CD4-positive, alpha-beta T cell (primary cell): ENCODE measurements around the gene SCNN1G. TPM values are rescaled to one million over a fixed set of nuclear protein-coding genes. Genes with fewer than 3 reads are reported as not detected.
A peak's percentile ranks its signal among the peaks of the same experiment; 100 is the strongest.

Source experiments
- ATAC-seq: fragments of 200-7000 bp; cut with Tn5 transposase; one replicate; pipeline ENCODE4 v1.10.0; 2022; ENCODE audit warnings: mild to moderate bottlenecking; ENCODE audit not compliant: poor library complexity
- CTCF ChIA-PET: fragments of 350-600 bp; sonication (Branson Sonifier 250); formaldehyde crosslinking; loops from one replicate; lab custom pipeline; 2021; ENCODE audit warnings: antibody characterized with exemption, inconsistent platforms; lab: Charles Lee
- POLR2A ChIA-PET: fragments of 350-600 bp; sonication (Branson Sonifier 250); formaldehyde crosslinking; loops from one replicate; lab custom pipeline; 2021; ENCODE audit warnings: antibody characterized with exemption, inconsistent platforms; lab: Charles Lee
- DNase-seq, 14 experiments: peaks; one replicate each; pipeline ENCODE4 v3.0.0-alpha.2; 2013 to 2020; ENCODE audit warnings: mixed read lengths in 2 of 14
- H3K27ac ChIP-seq, 2 donors: one replicate each; pipeline versions ENCODE4 v1.5.1 to v1.7.0; 2013; ENCODE audit warnings: low read length in 2 of 2, low read depth in 1 of 2, mild to moderate bottlenecking in 1 of 2
- H3K27me3 ChIP-seq, 2 experiments: 1 replicate in 1 of 2; 2 replicates in 1 of 2; pipeline versions ENCODE4 v1.6.1 to v1.7.0; 2013; ENCODE audit warnings: low read length in 2 of 2, control low read depth in 1 of 2, mild to moderate bottlenecking in 1 of 2, moderate library complexity in 1 of 2; ENCODE audit not compliant: insufficient read depth in 2 of 2, control insufficient read depth in 1 of 2
- H3K36me3 ChIP-seq: one replicate; pipeline ENCODE4 v1.6.1; 2013; ENCODE audit warnings: low read length, control low read depth; ENCODE audit not compliant: insufficient read depth
- H3K4me1 ChIP-seq: one replicate; pipeline ENCODE4 v1.6.1; 2013; ENCODE audit warnings: low read length, control low read depth; ENCODE audit not compliant: insufficient read depth
- H3K4me3 ChIP-seq: one replicate; pipeline ENCODE4 v1.5.1; 2013; ENCODE audit warnings: mild to moderate bottlenecking, low read length, moderate library complexity
- H3K9me3 ChIP-seq, 2 experiments: 1 replicate in 1 of 2; 2 replicates in 1 of 2; pipeline versions ENCODE4 v1.6.1 to v1.7.0; 2013; ENCODE audit warnings: low read length in 2 of 2, mild to moderate bottlenecking in 2 of 2, control low read depth in 1 of 2, moderate library complexity in 1 of 2; ENCODE audit not compliant: control insufficient read depth in 1 of 2, insufficient read depth in 1 of 2
- H3K27ac Mint-ChIP-seq: one replicate; pipeline ENCODE4 v1.8.0; 2020; ENCODE audit warnings: mixed read lengths
- H3K27me3 Mint-ChIP-seq: one replicate; pipeline ENCODE4 v1.8.0; 2021; ENCODE audit warnings: mixed read lengths
- H3K36me3 Mint-ChIP-seq: one replicate; pipeline ENCODE4 v1.8.0; 2021; ENCODE audit warnings: low read depth, mixed read lengths
- H3K4me1 Mint-ChIP-seq: one replicate; pipeline ENCODE4 v1.8.0; 2021; ENCODE audit warnings: low read depth, mixed read lengths
- H3K4me3 Mint-ChIP-seq: one replicate; pipeline ENCODE4 v1.8.0; 2020; ENCODE audit warnings: mild to moderate bottlenecking, mixed read lengths
- H3K9me3 Mint-ChIP-seq: one replicate; pipeline ENCODE4 v1.8.0; 2020; ENCODE audit warnings: mixed read lengths
- intact Hi-C, 2 experiments: fragments of 100-400 bp; cut with DNase I in 1 of 2; cut with micrococcal nuclease in 1 of 2; formaldehyde crosslinking; loops; one replicate each; pipeline versions ENCODE4 v1.15.1 to v1.9.0; 2023 to 2025; cut with DNase I, micrococcal nuclease
- total RNA-seq, 174 experiments: library from RNA in 2 of 174; stranded (reverse) in 2 of 174; gene quantifications; one replicate each; pipeline ENCODE4 v1.2.3 and lab custom pipeline; 2021 to 2026
- TF ChIP-seq, protein P1 (sequence below): fragments of 200-600 bp; IDR thresholded peaks from one replicate; pipeline ENCODE4 v1.8.0; 2022; ENCODE audit warnings: antibody characterized with exemption, mild to moderate bottlenecking

SCNN1G gene
- total RNA-seq, 2 experiments from 2014 or later, result not detected

DNA sequence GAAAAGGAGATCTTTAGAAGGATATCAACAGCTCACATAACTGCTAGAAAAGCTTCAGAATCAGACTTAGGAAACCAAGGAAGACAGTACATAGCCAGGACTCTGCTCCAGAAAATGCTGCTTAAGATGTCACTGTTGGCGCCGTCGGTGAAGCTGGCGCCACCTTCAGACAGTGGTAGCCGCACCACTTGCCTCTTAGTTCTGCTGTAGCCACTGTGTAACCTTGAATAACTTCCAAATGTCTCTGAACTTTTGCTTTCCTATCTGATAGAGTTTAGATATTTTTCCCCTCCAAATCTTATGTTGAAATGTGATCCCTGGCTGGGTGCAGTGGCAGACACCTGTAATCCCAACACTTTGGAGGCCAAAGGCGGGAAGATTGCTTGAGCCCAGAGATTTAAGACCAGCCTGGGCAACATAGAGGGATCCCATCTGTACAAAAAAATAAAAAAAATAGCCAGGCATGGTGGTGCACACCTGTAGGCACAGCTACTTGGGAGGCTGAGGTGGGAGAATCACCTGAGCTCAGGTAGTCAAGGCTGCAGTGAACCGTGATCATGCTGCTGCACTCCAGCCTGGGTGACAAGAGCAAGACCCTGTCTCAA is 27.0 kb upstream of the SCNN1G start:
- no peaks in the 10 kb centered on the region for H3K36me3 Mint-ChIP-seq
- intact Hi-C loops, result no loop called here
- ChIA-PET CTCF (no interaction called here), POLR2A (no interaction called here)
- H3K27ac ChIP-seq, result no peak overlapping the region
- H3K4me3 ChIP-seq, result no peak overlapping the region
- no peak overlapping the region for H3K4me3 Mint-ChIP-seq
- peaks cover 46% of the 10 kb centered on the region for H3K27me3 Mint-ChIP-seq
- H3K27me3 ChIP-seq, result peaks cover 0 to 4% of the 10 kb centered on the region in 2 experiments
- DNase-seq (peak in 2 of 14 experiments; percentile 12 to 16), ATAC-seq (no peak)
- no peaks in the 10 kb centered on the region for H3K9me3 Mint-ChIP-seq
- no peaks in the 10 kb centered on the region for H3K9me3 ChIP-seq
- H3K27ac Mint-ChIP-seq, result no peak overlapping the region
- peaks cover 6% of the 10 kb centered on the region for H3K4me1 ChIP-seq
- TF ChIP-seq, protein P1, sequence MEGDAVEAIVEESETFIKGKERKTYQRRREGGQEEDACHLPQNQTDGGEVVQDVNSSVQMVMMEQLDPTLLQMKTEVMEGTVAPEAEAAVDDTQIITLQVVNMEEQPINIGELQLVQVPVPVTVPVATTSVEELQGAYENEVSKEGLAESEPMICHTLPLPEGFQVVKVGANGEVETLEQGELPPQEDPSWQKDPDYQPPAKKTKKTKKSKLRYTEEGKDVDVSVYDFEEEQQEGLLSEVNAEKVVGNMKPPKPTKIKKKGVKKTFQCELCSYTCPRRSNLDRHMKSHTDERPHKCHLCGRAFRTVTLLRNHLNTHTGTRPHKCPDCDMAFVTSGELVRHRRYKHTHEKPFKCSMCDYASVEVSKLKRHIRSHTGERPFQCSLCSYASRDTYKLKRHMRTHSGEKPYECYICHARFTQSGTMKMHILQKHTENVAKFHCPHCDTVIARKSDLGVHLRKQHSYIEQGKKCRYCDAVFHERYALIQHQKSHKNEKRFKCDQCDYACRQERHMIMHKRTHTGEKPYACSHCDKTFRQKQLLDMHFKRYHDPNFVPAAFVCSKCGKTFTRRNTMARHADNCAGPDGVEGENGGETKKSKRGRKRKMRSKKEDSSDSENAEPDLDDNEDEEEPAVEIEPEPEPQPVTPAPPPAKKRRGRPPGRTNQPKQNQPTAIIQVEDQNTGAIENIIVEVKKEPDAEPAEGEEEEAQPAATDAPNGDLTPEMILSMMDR, result no peak
- peaks cover 5% of the 10 kb centered on the region for H3K4me1 Mint-ChIP-seq
- no peaks in the 10 kb centered on the region for H3K36me3 ChIP-seq

DNA sequence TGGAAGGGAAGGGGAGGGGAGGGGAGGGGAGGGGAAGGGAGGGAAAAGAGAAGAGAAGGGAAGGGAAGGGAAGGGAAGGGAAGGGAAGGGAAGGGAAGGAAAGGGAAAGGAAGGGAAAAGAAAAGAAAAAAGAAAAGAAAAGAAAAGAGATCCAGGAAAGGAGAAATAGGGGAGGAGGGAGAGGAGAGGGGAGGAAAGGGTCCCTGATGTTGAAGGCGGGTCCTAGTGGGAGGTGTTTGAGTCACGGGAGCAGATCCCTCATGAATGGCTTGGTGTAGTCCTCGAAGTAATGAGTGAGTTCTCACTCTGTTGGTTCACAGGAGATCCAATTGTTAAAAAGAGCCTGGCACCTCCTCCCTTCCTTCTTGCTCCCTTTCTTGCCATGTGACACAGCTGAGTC is 26.4 kb upstream of the SCNN1G start:
- Mint-ChIP-seq H3K27me3 (peaks cover 48% of the 10 kb centered on the region), H3K36me3 (no peaks in the 10 kb centered on the region), H3K9me3 (no peaks in the 10 kb centered on the region), H3K27ac (no peak overlapping the region), H3K4me3 (no peak overlapping the region), H3K4me1 (peaks cover 5% of the 10 kb centered on the region)
- intact Hi-C loops, result no loop called here
- ChIA-PET CTCF (no interaction called here), POLR2A (no interaction called here)
- Histone ChIP-seq H3K36me3 (no peaks in the 10 kb centered on the region), H3K9me3 (no peaks in the 10 kb centered on the region), H3K4me1 (peaks cover 6% of the 10 kb centered on the region), H3K4me3 (no peak overlapping the region), H3K27ac (no peak overlapping the region), H3K27me3 (peaks cover 0 to 4% of the 10 kb centered on the region in 2 experiments)
- TF ChIP-seq, protein P1, result no peak
- DNase-seq, result no peak
- no peak for ATAC-seq

DNA sequence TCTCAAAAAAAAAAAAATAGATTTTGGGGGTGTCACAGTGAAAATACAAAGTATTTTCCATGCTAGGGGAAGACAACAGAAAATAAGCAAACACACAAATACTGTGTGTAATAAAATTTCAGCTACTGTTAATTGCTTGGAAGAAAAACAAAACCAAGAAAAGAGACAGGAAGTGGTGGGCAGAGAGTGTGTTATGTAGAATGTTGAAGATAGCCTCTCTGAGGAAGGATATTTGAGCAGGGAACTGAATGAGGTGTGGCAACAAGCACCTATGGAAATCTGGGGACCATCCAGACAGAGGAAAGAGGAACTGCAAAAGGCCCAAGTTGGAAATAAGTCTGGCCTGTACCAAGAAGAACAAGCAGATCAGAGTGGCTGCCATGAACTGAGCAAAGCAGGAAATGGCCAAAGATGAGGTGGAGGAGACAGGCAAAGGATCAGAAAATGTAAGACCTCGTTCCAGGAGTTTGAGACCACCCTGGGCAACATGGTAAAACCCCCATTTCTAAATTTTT is 25.5 kb upstream of the SCNN1G start:
- POLR2A ChIA-PET, result no interaction called here

More for the DNA sequence above, 25.5 kb upstream of the SCNN1G start:
- DNase-seq, result no peak
- H3K4me3 Mint-ChIP-seq, result no peak overlapping the region
- no peaks in the 10 kb centered on the region for H3K9me3 ChIP-seq
- no peak overlapping the region for H3K27ac Mint-ChIP-seq
- CTCF ChIA-PET, result no interaction called here
- intact Hi-C loops, result no loop called here
- TF ChIP-seq, protein P1, result no peak
- no peak overlapping the region for H3K27ac ChIP-seq
- H3K9me3 Mint-ChIP-seq, result no peaks in the 10 kb centered on the region
- H3K36me3 Mint-ChIP-seq, result no peaks in the 10 kb centered on the region
- H3K27me3 Mint-ChIP-seq, result peaks cover 49% of the 10 kb centered on the region
- H3K4me1 ChIP-seq, result peaks cover 6% of the 10 kb centered on the region
- H3K4me3 ChIP-seq, result no peak overlapping the region
- peaks cover 0 to 7% of the 10 kb centered on the region in 2 experiments for H3K27me3 ChIP-seq
- no peaks in the 10 kb centered on the region for H3K36me3 ChIP-seq
- peaks cover 5% of the 10 kb centered on the region for H3K4me1 Mint-ChIP-seq
- no peak for ATAC-seq
